GM12878 (cell line): Measurements from ENCODE around the gene AREG. TPM values are rescaled to one million over a fixed set of nuclear protein-coding genes. Genes with fewer than 3 reads are reported as not detected.

Source experiments
- ATAC-seq: fragments of 200-7000 bp; cut with Tn5 transposase; 3 replicates; pipeline ENCODE4 v1.9.1; 2020; ENCODE audit warnings: mild to moderate bottlenecking, moderate library complexity
- BruUV-seq: library from RNA; stranded (reverse); fragments of 400-500 nt; replicated peaks from 2 replicates; lab custom pipeline; 2021; lab: Mats Ljungman, UMichigan
- CTCF ChIA-PET: fragments of 300-600 bp; sonication (Branson Sonifier 250); formaldehyde crosslinking; extraction: SDS; loops from one replicate; lab custom pipeline; 2021; ENCODE audit warnings: inconsistent platforms; lab: Yijun Ruan, JAX
- POLR2A ChIA-PET: fragments of 350-600 bp; formaldehyde crosslinking; extraction: SDS; loops from one replicate; lab custom pipeline; 2021; ENCODE audit warnings: inconsistent platforms; lab: Charles Lee
- RAD21 ChIA-PET: fragments of 300-600 bp; sonication (Branson Sonifier 250); formaldehyde crosslinking; loops from one replicate; lab custom pipeline; 2023; ENCODE audit warnings: antibody characterized with exemption; ENCODE audit not compliant: unreplicated experiment; lab: Charles Lee
- SMC1A ChIA-PET: fragments of 300-600 bp; sonication (Branson Sonifier 250); formaldehyde crosslinking; loops from one replicate; lab custom pipeline; 2023; ENCODE audit not compliant: unreplicated experiment, uncharacterized antibody; lab: Charles Lee
- DNase-seq: peaks from one replicate; pipeline ENCODE4 v3.0.0-alpha.2; 2011; ENCODE audit warnings: low read depth, low spot score
- FAIRE-seq: peaks from 3 replicates; lab custom pipeline; 2011; peaks lifted over from hg19 to GRCh38; lab: Jason Lieb, UNC
- H2AFZ ChIP-seq: 2 replicates; pipeline ENCODE4 v1.6.0; 2011; ENCODE audit warnings: low read depth, low read length, control low read depth; ENCODE audit not compliant: control insufficient read depth
- H3K27ac ChIP-seq: 2 replicates; pipeline ENCODE4 v1.5.1; 2011; ENCODE audit warnings: control low read depth; ENCODE audit not compliant: control insufficient read depth, insufficient read depth
- H3K27me3 ChIP-seq, 2 experiments: replicated peaks in 1 of 2; 2 replicates each; pipeline versions ENCODE4 v1.6.0 to v1.6.1; 2011; ENCODE audit warnings: low read length in 1 of 2; ENCODE audit not compliant: control insufficient read depth in 2 of 2, insufficient read depth in 2 of 2
- H3K36me3 ChIP-seq, 2 experiments: 2 replicates each; pipeline ENCODE4 v1.5.1; 2011; ENCODE audit warnings: low read length in 1 of 2; ENCODE audit not compliant: control insufficient read depth in 2 of 2, insufficient read depth in 2 of 2
- H3K4me1 ChIP-seq: 2 replicates; pipeline ENCODE4 v1.6.1; 2011; ENCODE audit warnings: mild to moderate bottlenecking, low read length, moderate library complexity, mixed read lengths; ENCODE audit not compliant: control insufficient read depth, insufficient read depth
- H3K4me2 ChIP-seq: 2 replicates; pipeline ENCODE4 v1.6.0; 2011; ENCODE audit warnings: control low read depth; ENCODE audit not compliant: control insufficient read depth, insufficient read depth
- H3K4me3 ChIP-seq: fragments of 200-600 bp; sonication (generic); 2 replicates; pipeline ENCODE4 v1.5.1; 2016
- H3K79me2 ChIP-seq: 2 replicates; pipeline ENCODE4 v1.6.0; 2011; ENCODE audit warnings: low read length; ENCODE audit not compliant: control insufficient read depth, insufficient read depth
- H3K9ac ChIP-seq: 2 replicates; pipeline ENCODE4 v1.8.0; 2011; ENCODE audit warnings: low read length, control low read depth, mixed read lengths; ENCODE audit not compliant: control insufficient read depth, insufficient read depth
- H3K9me3 ChIP-seq: replicated peaks from 3 replicates; pipeline ENCODE4 v1.5.1; 2011; ENCODE audit warnings: mild to moderate bottlenecking, low read length; ENCODE audit not compliant: control insufficient read depth, insufficient read depth
- H4K20me1 ChIP-seq: 2 replicates; pipeline ENCODE4 v1.6.0; 2011; ENCODE audit not compliant: control insufficient read depth, insufficient read depth
- CHD4 ChIP-seq: fragments of 200-600 bp; sonication (generic); IDR thresholded peaks from 2 replicates; pipeline ENCODE4 v1.6.1; 2016; ENCODE audit warnings: mild to moderate bottlenecking
- CREB1 ChIP-seq: IDR thresholded peaks from 2 replicates; pipeline ENCODE4 v1.6.1; 2012; ENCODE audit warnings: low read depth, mild to moderate bottlenecking, inconsistent platforms
- ELK1 ChIP-seq: IDR thresholded peaks from 2 replicates; pipeline ENCODE4 v1.6.1; 2012; ENCODE audit warnings: low read depth, low read length, improper control_type of control experiment
- IRF4 ChIP-seq: IDR thresholded peaks from 2 replicates; pipeline ENCODE4 v1.6.1; 2011; ENCODE audit warnings: low read depth, low read length
- KLF5 ChIP-seq: fragments of 450-650 bp; IDR thresholded peaks from 2 replicates; pipeline ENCODE4 v1.6.1; 2014; ENCODE audit warnings: mild to moderate bottlenecking; ENCODE audit not compliant: partially characterized antibody
- NFXL1 ChIP-seq: fragments of 450-650 bp; IDR thresholded peaks from 2 replicates; pipeline ENCODE4 v1.6.1; 2017; ENCODE audit warnings: antibody characterized with exemption, mild to moderate bottlenecking, borderline replicate concordance
- NR2C1 ChIP-seq: fragments of 450-650 bp; IDR thresholded peaks from 2 replicates; pipeline ENCODE4 v1.6.1; 2017; ENCODE audit warnings: antibody characterized with exemption, mild to moderate bottlenecking, moderate library complexity
- PML ChIP-seq: IDR thresholded peaks from 2 replicates; pipeline ENCODE4 v1.6.1; 2012; ENCODE audit warnings: low read length, inconsistent platforms
- RAD21 ChIP-seq: IDR thresholded peaks from 2 replicates; pipeline ENCODE4 v1.6.1; 2011; ENCODE audit warnings: mild to moderate bottlenecking, low read depth, low read length, moderate library complexity; ENCODE audit not compliant: insufficient read depth
- SMAD5 ChIP-seq: IDR thresholded peaks from 2 replicates; pipeline ENCODE4 v1.6.1; 2016; ENCODE audit warnings: antibody characterized with exemption, low read depth
- TAF1 ChIP-seq: IDR thresholded peaks from 2 replicates; pipeline ENCODE4 v1.6.1; 2011; ENCODE audit warnings: mild to moderate bottlenecking, low read depth, low read length, borderline replicate concordance
- ZNF274 ChIP-seq: IDR thresholded peaks from one replicate; pipeline ENCODE4 v1.8.0; 2011; ENCODE audit not compliant: insufficient read length, insufficient read depth
- WGBS: methylation state at CpG from one replicate; pipeline ENCODE4 v1.1.6; 2016; ENCODE audit warnings: low lambda C conversion rate; ENCODE audit not compliant: insufficient replicate concordance, insufficient coverage; ENCODE audit errors: missing lambda C conversion rate; 5-methylcytosine and 5-hydroxymethylcytosine counted together
- in situ Hi-C: fragments of 300-500 bp; cut with MboI; formaldehyde crosslinking; loops from 9 replicates; pipeline ENCODE4 v1.14.3; 2018; ENCODE audit warnings: mixed read lengths
- intact Hi-C: fragments of 100-400 bp; cut with micrococcal nuclease; formaldehyde crosslinking; loops from one replicate; pipeline ENCODE4 v1.14.2; 2022; ENCODE audit not compliant: unreplicated experiment
- polyA plus RNA-seq, 11 experiments: library from polyadenylated mRNA; depleted of rRNA in 4 of 11; unstranded in 6 of 11; stranded (reverse) in 5 of 11; fragments of >200 nt; fragmentation: Nextera tagmentation in 4 of 11; fragmentation: Illumina TruSeq in 1 of 11; extraction: Ambion mirVana in 4 of 11; extraction: Trizol in 1 of 11; gene quantifications; 1 replicate in 1 of 11; 2 replicates in 10 of 11; pipeline versions ENCODE4 v1.2.1 to v1.2.3, GENCODE V29; 2011 to 2016; ENCODE audit warnings: inconsistent platforms in 2 of 11, missing spikeins in 2 of 11, low read depth in 1 of 11
- total RNA-seq, 4 experiments: library from RNA; depleted of rRNA in 3 of 4; stranded (reverse); fragments of >200 nt in 3 of 4; fragmentation: Illumina TruSeq in 1 of 4; extraction: Trizol in 1 of 4; gene quantifications; 2 replicates each; pipeline versions ENCODE4 v1.2.1 to v1.2.3, GENCODE V29; 2013 to 2021
- TF ChIP-seq, protein P1 (sequence below): fragments of 450-650 bp; IDR thresholded peaks from 2 replicates; pipeline ENCODE4 v1.6.1; 2017; ENCODE audit warnings: antibody characterized with exemption, mild to moderate bottlenecking, moderate library complexity
- TF ChIP-seq, protein P2 (sequence below): fragments of 450-650 bp; IDR thresholded peaks from 2 replicates; pipeline ENCODE4 v1.6.1; 2017; ENCODE audit warnings: mild to moderate bottlenecking, moderate library complexity

Gene AREG
- total and polyA plus RNA-seq, 10 of the 15 experiments (the other 5 are each of a cell fraction or from before 2014, with no cell fraction given) = 0.25 to 0.37 TPM; not detected in 8

- TF ChIP-seq TAF1 = no peak
- no peak for TF ChIP-seq RAD21
- TF ChIP-seq NR2C1 = no peak
- TF ChIP-seq CHD4 = no peak
- no peak for TF ChIP-seq IRF4
- no peak for TF ChIP-seq SMAD5
- no peak for TF ChIP-seq NFXL1
Observed at GRCh38 chr4:74449571-74450297, 4.8 kb downstream of the AREG start (continued).

DNA sequence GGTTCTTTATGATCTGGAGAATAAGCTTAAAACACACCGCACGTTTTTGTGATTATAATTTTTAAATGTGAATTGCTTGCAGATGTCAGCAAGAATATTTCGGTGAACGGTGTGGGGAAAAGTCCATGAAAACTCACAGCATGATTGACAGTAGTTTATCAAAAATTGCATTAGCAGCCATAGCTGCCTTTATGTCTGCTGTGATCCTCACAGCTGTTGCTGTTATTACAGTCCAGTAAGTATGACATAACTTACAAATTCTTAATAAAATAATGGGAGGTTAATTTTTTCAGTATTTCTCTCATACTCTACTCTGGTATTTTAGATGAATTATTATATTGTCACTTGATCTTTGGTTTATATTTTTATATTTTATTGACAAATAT is 5.4 kb downstream of the AREG start:
- ChIA-PET SMC1A (no interaction called here), RAD21 (no interaction called here)
- in situ Hi-C loops = no loop called here

More for the DNA sequence above, 5.4 kb downstream of the AREG start:
- CTCF ChIA-PET = no interaction called here
- DNase-seq = no peak
- intact Hi-C loops = no loop called here
- Histone ChIP-seq H3K4me3 (no peak overlapping the region), H3K27ac (no peak overlapping the region), H3K4me1 (peaks cover 2% of the 10 kb centered on the region; the same call in 1 of the 2 replicates), H3K4me2 (no peak overlapping the region), H3K9me3 (no peaks in the 10 kb centered on the region), H3K9ac (no peak overlapping the region), H2AFZ (no peak overlapping the region), H3K79me2 (no peaks in the 10 kb centered on the region), H4K20me1 (no peaks in the 10 kb centered on the region), H3K27me3 (peaks cover 0 to 1% of the 10 kb centered on the region in 2 experiments; a peak in 2 of 4 replicates), H3K36me3 (no peaks in the 10 kb centered on the region)
- no peak for TF ChIP-seq ZNF274
- TF ChIP-seq, protein P1, sequence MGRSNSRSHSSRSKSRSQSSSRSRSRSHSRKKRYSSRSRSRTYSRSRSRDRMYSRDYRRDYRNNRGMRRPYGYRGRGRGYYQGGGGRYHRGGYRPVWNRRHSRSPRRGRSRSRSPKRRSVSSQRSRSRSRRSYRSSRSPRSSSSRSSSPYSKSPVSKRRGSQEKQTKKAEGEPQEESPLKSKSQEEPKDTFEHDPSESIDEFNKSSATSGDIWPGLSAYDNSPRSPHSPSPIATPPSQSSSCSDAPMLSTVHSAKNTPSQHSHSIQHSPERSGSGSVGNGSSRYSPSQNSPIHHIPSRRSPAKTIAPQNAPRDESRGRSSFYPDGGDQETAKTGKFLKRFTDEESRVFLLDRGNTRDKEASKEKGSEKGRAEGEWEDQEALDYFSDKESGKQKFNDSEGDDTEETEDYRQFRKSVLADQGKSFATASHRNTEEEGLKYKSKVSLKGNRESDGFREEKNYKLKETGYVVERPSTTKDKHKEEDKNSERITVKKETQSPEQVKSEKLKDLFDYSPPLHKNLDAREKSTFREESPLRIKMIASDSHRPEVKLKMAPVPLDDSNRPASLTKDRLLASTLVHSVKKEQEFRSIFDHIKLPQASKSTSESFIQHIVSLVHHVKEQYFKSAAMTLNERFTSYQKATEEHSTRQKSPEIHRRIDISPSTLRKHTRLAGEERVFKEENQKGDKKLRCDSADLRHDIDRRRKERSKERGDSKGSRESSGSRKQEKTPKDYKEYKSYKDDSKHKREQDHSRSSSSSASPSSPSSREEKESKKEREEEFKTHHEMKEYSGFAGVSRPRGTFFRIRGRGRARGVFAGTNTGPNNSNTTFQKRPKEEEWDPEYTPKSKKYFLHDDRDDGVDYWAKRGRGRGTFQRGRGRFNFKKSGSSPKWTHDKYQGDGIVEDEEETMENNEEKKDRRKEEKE = no peak
- no peak for TF ChIP-seq KLF5
- TF ChIP-seq ELK1 = no peak
- no peak for TF ChIP-seq IRF4
- TF ChIP-seq, protein P2, sequence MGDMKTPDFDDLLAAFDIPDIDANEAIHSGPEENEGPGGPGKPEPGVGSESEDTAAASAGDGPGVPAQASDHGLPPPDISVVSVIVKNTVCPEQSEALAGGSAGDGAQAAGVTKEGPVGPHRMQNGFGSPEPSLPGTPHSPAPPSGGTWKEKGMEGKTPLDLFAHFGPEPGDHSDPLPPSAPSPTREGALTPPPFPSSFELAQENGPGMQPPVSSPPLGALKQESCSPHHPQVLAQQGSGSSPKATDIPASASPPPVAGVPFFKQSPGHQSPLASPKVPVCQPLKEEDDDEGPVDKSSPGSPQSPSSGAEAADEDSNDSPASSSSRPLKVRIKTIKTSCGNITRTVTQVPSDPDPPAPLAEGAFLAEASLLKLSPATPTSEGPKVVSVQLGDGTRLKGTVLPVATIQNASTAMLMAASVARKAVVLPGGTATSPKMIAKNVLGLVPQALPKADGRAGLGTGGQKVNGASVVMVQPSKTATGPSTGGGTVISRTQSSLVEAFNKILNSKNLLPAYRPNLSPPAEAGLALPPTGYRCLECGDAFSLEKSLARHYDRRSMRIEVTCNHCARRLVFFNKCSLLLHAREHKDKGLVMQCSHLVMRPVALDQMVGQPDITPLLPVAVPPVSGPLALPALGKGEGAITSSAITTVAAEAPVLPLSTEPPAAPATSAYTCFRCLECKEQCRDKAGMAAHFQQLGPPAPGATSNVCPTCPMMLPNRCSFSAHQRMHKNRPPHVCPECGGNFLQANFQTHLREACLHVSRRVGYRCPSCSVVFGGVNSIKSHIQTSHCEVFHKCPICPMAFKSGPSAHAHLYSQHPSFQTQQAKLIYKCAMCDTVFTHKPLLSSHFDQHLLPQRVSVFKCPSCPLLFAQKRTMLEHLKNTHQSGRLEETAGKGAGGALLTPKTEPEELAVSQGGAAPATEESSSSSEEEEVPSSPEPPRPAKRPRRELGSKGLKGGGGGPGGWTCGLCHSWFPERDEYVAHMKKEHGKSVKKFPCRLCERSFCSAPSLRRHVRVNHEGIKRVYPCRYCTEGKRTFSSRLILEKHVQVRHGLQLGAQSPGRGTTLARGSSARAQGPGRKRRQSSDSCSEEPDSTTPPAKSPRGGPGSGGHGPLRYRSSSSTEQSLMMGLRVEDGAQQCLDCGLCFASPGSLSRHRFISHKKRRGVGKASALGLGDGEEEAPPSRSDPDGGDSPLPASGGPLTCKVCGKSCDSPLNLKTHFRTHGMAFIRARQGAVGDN = no peak
- no peak for TF ChIP-seq CREB1
- TF ChIP-seq PML = no peak
- TF ChIP-seq NFXL1 = no peak
- no peak for ATAC-seq
- WGBS = 42% methylated on average over 4 of the region's 4 CpGs
- BruUV-seq = no TSS peak
- no peak for FAIRE-seq
- POLR2A ChIA-PET = no interaction called here
